ENCODE data around the gene SCN4B. TPM values are rescaled to one million over a fixed set of nuclear protein-coding genes. Genes with fewer than 3 reads are reported as not detected.

SCN4B gene
- total RNA-seq, 2 experiments from 2014 or later: not detected

DNA sequence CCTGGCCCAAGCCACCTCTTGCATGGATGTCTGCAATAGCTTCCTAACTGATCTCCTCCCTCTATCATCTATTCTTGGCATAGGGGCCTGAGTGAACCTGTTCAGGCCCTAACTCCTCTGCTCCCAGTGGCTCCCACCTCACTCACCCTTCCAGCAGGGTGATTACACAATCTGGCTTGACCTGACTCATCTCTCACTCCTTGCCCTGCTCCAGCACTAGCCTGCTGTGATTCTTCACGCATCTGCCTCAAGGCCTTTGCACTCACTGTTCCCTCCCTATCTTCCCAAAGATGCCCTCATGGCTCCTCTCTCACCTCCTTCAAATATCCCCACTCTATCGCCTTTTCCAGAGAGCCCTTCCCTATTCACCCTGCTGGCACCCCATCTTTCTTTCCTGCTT is 10.5 kb downstream of the SCN4B start:
- no peak for ATAC-seq (ENCODE audit: poor library complexity)
- H3K9me3 ChIP-seq (ENCODE audit: control insufficient read depth in 1 of 2, insufficient read depth in 1 of 2, low read length in 2 of 2): no peaks in the 10 kb centered on the region
- peaks cover 70% of the 10 kb centered on the region for H3K27me3 Mint-ChIP-seq

DNA sequence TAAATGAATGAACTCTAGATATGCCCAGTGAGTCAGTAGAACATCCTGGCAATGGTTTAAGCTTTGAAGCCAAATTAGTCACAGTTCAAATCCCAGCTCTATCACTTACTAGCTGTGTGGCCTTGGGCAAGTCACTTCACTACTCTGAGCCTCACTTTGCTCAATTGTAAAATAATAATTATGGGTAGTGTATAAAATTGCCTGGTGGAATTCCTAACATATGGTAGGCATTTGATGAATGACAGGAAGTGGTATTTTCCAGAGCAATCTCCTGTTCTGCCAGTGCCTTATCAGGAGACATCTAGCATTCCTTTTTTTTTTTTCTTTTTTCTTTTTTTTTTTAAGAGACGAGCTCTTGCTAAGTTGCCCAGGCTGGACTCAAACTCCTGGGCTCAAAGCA is 13.0 kb downstream of the SCN4B start:
- DNase-seq: no peak

More for the DNA sequence above, 10.5 kb downstream of the SCN4B start:
- no peaks in the 10 kb centered on the region for H3K36me3 Mint-ChIP-seq (ENCODE audit: low read depth)
- Histone ChIP-seq H3K27ac (ENCODE audit: low read depth in 1 of 2, low read length in 2 of 2) (no peak overlapping the region), H3K4me3 (ENCODE audit: low read length) (no peak overlapping the region), H3K36me3 (ENCODE audit: insufficient read depth, low read length) (no peaks in the 10 kb centered on the region), H3K27me3 (ENCODE audit: control insufficient read depth in 1 of 2, insufficient read depth in 2 of 2, low read length in 2 of 2) (peaks cover 17 to 48% of the 10 kb centered on the region in 2 experiments), H3K4me1 (ENCODE audit: insufficient read depth, low read length) (peaks cover 16% of the 10 kb centered on the region)
- H3K27ac Mint-ChIP-seq: no peak overlapping the region
- ChIA-PET CTCF (no interaction called here), POLR2A (no interaction called here)
- peaks cover 5% of the 10 kb centered on the region for H3K4me1 Mint-ChIP-seq (ENCODE audit: low read depth)
- no peaks in the 10 kb centered on the region for H3K9me3 Mint-ChIP-seq
- intact Hi-C loops (cut with DNase I, micrococcal nuclease): no loop called here
- TF ChIP-seq, protein P1, sequence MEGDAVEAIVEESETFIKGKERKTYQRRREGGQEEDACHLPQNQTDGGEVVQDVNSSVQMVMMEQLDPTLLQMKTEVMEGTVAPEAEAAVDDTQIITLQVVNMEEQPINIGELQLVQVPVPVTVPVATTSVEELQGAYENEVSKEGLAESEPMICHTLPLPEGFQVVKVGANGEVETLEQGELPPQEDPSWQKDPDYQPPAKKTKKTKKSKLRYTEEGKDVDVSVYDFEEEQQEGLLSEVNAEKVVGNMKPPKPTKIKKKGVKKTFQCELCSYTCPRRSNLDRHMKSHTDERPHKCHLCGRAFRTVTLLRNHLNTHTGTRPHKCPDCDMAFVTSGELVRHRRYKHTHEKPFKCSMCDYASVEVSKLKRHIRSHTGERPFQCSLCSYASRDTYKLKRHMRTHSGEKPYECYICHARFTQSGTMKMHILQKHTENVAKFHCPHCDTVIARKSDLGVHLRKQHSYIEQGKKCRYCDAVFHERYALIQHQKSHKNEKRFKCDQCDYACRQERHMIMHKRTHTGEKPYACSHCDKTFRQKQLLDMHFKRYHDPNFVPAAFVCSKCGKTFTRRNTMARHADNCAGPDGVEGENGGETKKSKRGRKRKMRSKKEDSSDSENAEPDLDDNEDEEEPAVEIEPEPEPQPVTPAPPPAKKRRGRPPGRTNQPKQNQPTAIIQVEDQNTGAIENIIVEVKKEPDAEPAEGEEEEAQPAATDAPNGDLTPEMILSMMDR (IDR thresholded peaks at IDR 0.05): no peak
- DNase-seq: peak in 2 of 14 experiments; percentile 39 to 48
- H3K4me3 Mint-ChIP-seq: no peak overlapping the region

DNA sequence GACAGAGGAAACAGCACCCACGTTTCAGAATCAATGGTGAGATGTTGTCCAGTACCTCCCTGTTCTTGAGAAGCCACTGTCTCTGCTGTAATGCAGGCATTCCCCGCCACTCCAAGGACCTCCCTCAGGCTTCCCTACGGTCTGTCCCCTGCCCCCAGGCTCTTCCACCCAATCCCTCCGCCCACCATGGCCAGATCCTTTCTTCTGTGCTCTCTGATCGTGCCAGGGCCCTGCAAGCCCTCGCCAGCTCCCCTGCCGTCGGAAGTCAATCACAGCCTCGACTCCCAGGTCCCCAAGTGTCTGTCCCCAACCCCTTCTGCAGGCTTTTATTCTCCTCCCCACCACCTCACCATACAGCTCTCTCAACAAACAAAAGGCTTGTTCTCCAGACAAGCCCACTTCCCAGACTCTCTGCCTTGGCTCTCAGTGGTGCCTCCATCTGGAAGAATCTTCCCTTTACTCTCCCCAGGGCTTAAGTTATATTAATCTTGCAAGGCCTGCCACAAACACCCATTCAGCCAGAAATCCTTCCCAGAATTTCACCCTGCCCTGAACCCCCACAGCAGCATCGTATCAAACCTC is 13.7 kb downstream of the SCN4B start:
- ATAC-seq (ENCODE audit: poor library complexity) (no peak), DNase-seq (no peak)
- Histone ChIP-seq H3K36me3 (ENCODE audit: insufficient read depth, low read length) (no peaks in the 10 kb centered on the region), H3K27me3 (ENCODE audit: control insufficient read depth in 1 of 2, insufficient read depth in 2 of 2, low read length in 2 of 2) (peaks cover 18 to 33% of the 10 kb centered on the region in 2 experiments), H3K27ac (ENCODE audit: low read depth in 1 of 2, low read length in 2 of 2) (no peak overlapping the region), H3K4me3 (ENCODE audit: low read length) (no peak overlapping the region), H3K9me3 (ENCODE audit: control insufficient read depth in 1 of 2, insufficient read depth in 1 of 2, low read length in 2 of 2) (no peaks in the 10 kb centered on the region), H3K4me1 (ENCODE audit: insufficient read depth, low read length) (peaks cover 3% of the 10 kb centered on the region)
- ChIA-PET POLR2A (no interaction called here), CTCF (no interaction called here)
- Mint-ChIP-seq H3K9me3 (no peaks in the 10 kb centered on the region), H3K4me3 (no peak overlapping the region), H3K36me3 (ENCODE audit: low read depth) (no peaks in the 10 kb centered on the region), H3K27me3 (peaks cover 64% of the 10 kb centered on the region), H3K27ac (no peak overlapping the region), H3K4me1 (ENCODE audit: low read depth) (no peaks in the 10 kb centered on the region)
- intact Hi-C loops (cut with DNase I, micrococcal nuclease): no loop called here
- TF ChIP-seq, protein P1 (IDR thresholded peaks at IDR 0.05): no peak

More for the DNA sequence above, 13.0 kb downstream of the SCN4B start:
- Mint-ChIP-seq H3K4me1 (ENCODE audit: low read depth) (no peaks in the 10 kb centered on the region), H3K4me3 (no peak overlapping the region), H3K9me3 (no peaks in the 10 kb centered on the region), H3K27ac (no peak overlapping the region), H3K27me3 (peaks cover 64% of the 10 kb centered on the region), H3K36me3 (ENCODE audit: low read depth) (no peaks in the 10 kb centered on the region)
- POLR2A ChIA-PET: no interaction called here
- H3K27me3 ChIP-seq (ENCODE audit: control insufficient read depth in 1 of 2, insufficient read depth in 2 of 2, low read length in 2 of 2): peaks cover 22 to 40% of the 10 kb centered on the region in 2 experiments
- CTCF ChIA-PET: interaction anchor here (0.7 kb wide), 1 partner anchor 939 kb away, joined by 3 read pairs; no protein-coding TSS in a partner anchor
- H3K9me3 ChIP-seq (ENCODE audit: control insufficient read depth in 1 of 2, insufficient read depth in 1 of 2, low read length in 2 of 2): no peaks in the 10 kb centered on the region
- no peaks in the 10 kb centered on the region for H3K36me3 ChIP-seq (ENCODE audit: insufficient read depth, low read length)
- H3K27ac ChIP-seq (ENCODE audit: low read depth in 1 of 2, low read length in 2 of 2): no peak overlapping the region
- no peak overlapping the region for H3K4me3 ChIP-seq (ENCODE audit: low read length)
- TF ChIP-seq, protein P1 (IDR thresholded peaks at IDR 0.05): no peak
- H3K4me1 ChIP-seq (ENCODE audit: insufficient read depth, low read length): peaks cover 3% of the 10 kb centered on the region
- no peak for ATAC-seq (ENCODE audit: poor library complexity)
- intact Hi-C loops (cut with DNase I, micrococcal nuclease): no loop called here
